ENCODE results near the gene DGKD. TPM values are rescaled to one million over a fixed set of nuclear protein-coding genes. Genes with fewer than 3 reads are reported as not detected.

Gene DGKD
- total and polyA plus RNA-seq, 4 donors: 8.9 to 250 (median 68.3) TPM

- 91% methylated on average over 7 of the region's 7 CpGs for WGBS, 2 donors
- no peaks in the 10 kb centered on the region for H3K36me3 ChIP-seq (ENCODE audit: control insufficient read depth in 1 of 2, insufficient read depth in 2 of 2, low read length in 1 of 2)
Measured at GRCh38 chr2:233426619-233427342, 72.5 kb downstream of the DGKD start.

GRCh38 chr2:233428008-233428407, 73.7 kb downstream of the DGKD start:
- Histone ChIP-seq H3K36me3 (ENCODE audit: control insufficient read depth in 1 of 2, insufficient read depth in 2 of 2, low read length in 1 of 2) (no peaks in the 10 kb centered on the region), H3K27me3 (ENCODE audit: control insufficient read depth in 1 of 2, insufficient read depth in 2 of 2, low read length in 1 of 2) (no peaks in the 10 kb centered on the region), H3K4me3 (ENCODE audit: low read length in 2 of 2) (no peak overlapping the region), H3K9me3 (ENCODE audit: control insufficient read depth, low read length) (no peaks in the 10 kb centered on the region), H3K4me1 (ENCODE audit: control insufficient read depth in 1 of 2, insufficient read depth in 2 of 2, low read length in 2 of 2) (no peaks in the 10 kb centered on the region), H3K27ac (ENCODE audit: low read depth in 1 of 2, low read length in 2 of 2) (no peak overlapping the region)
- DNase-seq (no peak), ATAC-seq (ENCODE audit: low FRiP score) (no peak)
- intact Hi-C loops (cut with DNase I): no loop called here
- whole genome bisulfite sequencing, 2 donors: 73 to 85% methylated on average over 3 of the region's 3 CpGs

More at GRCh38 chr2:233426619-233427342, 72.5 kb downstream of the DGKD start:
- Histone ChIP-seq H3K4me3 (ENCODE audit: low read length in 2 of 2) (no peak overlapping the region), H3K27me3 (ENCODE audit: control insufficient read depth in 1 of 2, insufficient read depth in 2 of 2, low read length in 1 of 2) (no peaks in the 10 kb centered on the region), H3K27ac (ENCODE audit: low read depth in 1 of 2, low read length in 2 of 2) (no peak overlapping the region), H3K9me3 (ENCODE audit: control insufficient read depth, low read length) (no peaks in the 10 kb centered on the region), H3K4me1 (ENCODE audit: control insufficient read depth in 1 of 2, insufficient read depth in 2 of 2, low read length in 2 of 2) (peaks cover 0 to 6% of the 10 kb centered on the region in 2 donors)
- ATAC-seq (ENCODE audit: low FRiP score) (no peak), DNase-seq (no peak)
- intact Hi-C loops (cut with DNase I): no loop called here

- ATAC-seq (ENCODE audit: low FRiP score) (no peak), DNase-seq (no peak)
- Histone ChIP-seq H3K4me3 (ENCODE audit: low read length in 2 of 2) (no peak overlapping the region), H3K27me3 (ENCODE audit: control insufficient read depth in 1 of 2, insufficient read depth in 2 of 2, low read length in 1 of 2) (no peaks in the 10 kb centered on the region), H3K9me3 (ENCODE audit: control insufficient read depth, low read length) (no peaks in the 10 kb centered on the region), H3K36me3 (ENCODE audit: control insufficient read depth in 1 of 2, insufficient read depth in 2 of 2, low read length in 1 of 2) (no peaks in the 10 kb centered on the region), H3K27ac (ENCODE audit: low read depth in 1 of 2, low read length in 2 of 2) (no peak overlapping the region), H3K4me1 (ENCODE audit: control insufficient read depth in 1 of 2, insufficient read depth in 2 of 2, low read length in 2 of 2) (no peaks in the 10 kb centered on the region)
- intact Hi-C loops (cut with DNase I): no loop called here
- 96 to 98% methylated on average over 7 of the region's 7 CpGs for WGBS, 2 donors
Measured at GRCh38 chr2:233428438-233428837, 74.1 kb downstream of the DGKD start.

DNA sequence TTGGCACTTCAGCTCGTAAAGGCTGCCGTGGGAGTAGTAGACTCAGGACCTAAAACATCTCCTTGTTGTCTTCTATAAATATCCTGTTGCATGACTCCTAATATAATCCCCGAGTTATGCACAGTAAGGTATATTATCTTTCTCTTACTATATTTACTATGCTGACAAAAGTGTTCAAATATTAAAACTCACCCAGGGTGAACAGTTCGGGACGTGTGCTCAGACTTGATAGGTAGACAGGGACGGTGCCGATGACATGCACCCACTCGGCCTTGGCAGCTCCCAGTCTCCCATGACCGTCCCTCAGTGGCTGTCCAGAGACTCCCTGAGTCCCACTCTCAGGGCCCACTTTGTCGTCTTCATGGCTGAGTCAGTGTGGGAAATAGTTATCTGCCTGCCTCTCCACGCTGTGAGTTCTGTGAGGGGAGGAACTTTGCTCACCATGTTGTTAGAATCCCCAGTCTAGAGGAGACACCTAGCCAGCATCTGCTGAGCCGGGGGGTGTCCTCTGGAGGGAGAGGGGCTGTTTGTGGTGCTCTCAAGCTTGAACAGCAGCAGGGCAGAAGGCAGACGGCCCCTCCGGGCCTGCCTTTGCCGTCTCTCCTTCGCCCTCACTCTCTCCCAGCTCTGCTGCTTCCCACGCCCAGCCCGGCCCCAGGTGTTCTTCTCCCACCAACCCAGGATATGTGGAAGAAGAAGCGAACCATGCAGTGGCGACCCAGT, 75.0 kb downstream of the DGKD start:
- Histone ChIP-seq H3K36me3 (ENCODE audit: control insufficient read depth in 1 of 2, insufficient read depth in 2 of 2, low read length in 1 of 2) (no peaks in the 10 kb centered on the region), H3K27ac (ENCODE audit: low read depth in 1 of 2, low read length in 2 of 2) (no peak overlapping the region), H3K4me1 (ENCODE audit: control insufficient read depth in 1 of 2, insufficient read depth in 2 of 2, low read length in 2 of 2) (no peaks in the 10 kb centered on the region), H3K27me3 (ENCODE audit: control insufficient read depth in 1 of 2, insufficient read depth in 2 of 2, low read length in 1 of 2) (no peaks in the 10 kb centered on the region), H3K4me3 (ENCODE audit: low read length in 2 of 2) (no peak overlapping the region), H3K9me3 (ENCODE audit: control insufficient read depth, low read length) (no peaks in the 10 kb centered on the region)
- intact Hi-C loops (cut with DNase I): no loop called here
- ATAC-seq (ENCODE audit: low FRiP score): no peak
- no peak for DNase-seq
- 65 to 76% methylated on average over 18 to 20 of the region's 20 CpGs for WGBS, 2 donors

DNA sequence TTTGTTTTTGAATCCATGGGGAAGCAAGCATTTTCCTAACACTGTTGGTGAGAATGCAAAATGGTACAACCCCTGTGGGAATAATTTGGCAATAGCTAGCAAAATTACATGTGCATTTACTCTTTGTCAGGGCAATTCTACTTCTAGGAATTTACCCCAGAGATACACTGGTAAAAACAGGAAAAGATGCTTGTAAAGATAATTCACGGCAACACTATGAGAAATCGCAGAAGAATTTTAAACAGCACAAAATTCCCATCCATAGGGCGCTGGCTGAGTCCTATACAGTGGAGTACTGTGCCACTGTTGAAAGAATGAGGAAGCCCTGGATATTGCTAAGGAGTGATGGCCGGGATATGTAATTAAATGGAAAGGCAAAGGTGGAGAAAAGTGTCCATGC, 75.8 kb downstream of the DGKD start:
- Histone ChIP-seq H3K27ac (ENCODE audit: low read depth in 1 of 2, low read length in 2 of 2) (no peak overlapping the region), H3K4me3 (ENCODE audit: low read length in 2 of 2) (no peak overlapping the region), H3K9me3 (ENCODE audit: control insufficient read depth, low read length) (no peaks in the 10 kb centered on the region), H3K27me3 (ENCODE audit: control insufficient read depth in 1 of 2, insufficient read depth in 2 of 2, low read length in 1 of 2) (no peaks in the 10 kb centered on the region), H3K36me3 (ENCODE audit: control insufficient read depth in 1 of 2, insufficient read depth in 2 of 2, low read length in 1 of 2) (peaks cover 0 to 4% of the 10 kb centered on the region in 2 donors), H3K4me1 (ENCODE audit: control insufficient read depth in 1 of 2, insufficient read depth in 2 of 2, low read length in 2 of 2) (no peaks in the 10 kb centered on the region)
- intact Hi-C loops (cut with DNase I): no loop called here
- 72 to 79% methylated on average over 4 of the region's 4 CpGs for WGBS, 2 donors
- ATAC-seq (ENCODE audit: low FRiP score) (no peak), DNase-seq (no peak)

GRCh38 chr2:233430651-233431050, 76.4 kb downstream of the DGKD start:
- no peak overlapping the region for H3K4me3 ChIP-seq (ENCODE audit: low read length in 2 of 2)

GRCh38 chr2:233433029-233433428, 78.7 kb downstream of the DGKD start:
- Histone ChIP-seq H3K4me3 (ENCODE audit: low read length in 2 of 2) (no peak overlapping the region), H3K27ac (ENCODE audit: low read depth in 1 of 2, low read length in 2 of 2) (no peak overlapping the region), H3K4me1 (ENCODE audit: control insufficient read depth in 1 of 2, insufficient read depth in 2 of 2, low read length in 2 of 2) (no peaks in the 10 kb centered on the region), H3K9me3 (ENCODE audit: control insufficient read depth, low read length) (no peaks in the 10 kb centered on the region), H3K36me3 (ENCODE audit: control insufficient read depth in 1 of 2, insufficient read depth in 2 of 2, low read length in 1 of 2) (peaks cover 0 to 9% of the 10 kb centered on the region in 2 donors), H3K27me3 (ENCODE audit: control insufficient read depth in 1 of 2, insufficient read depth in 2 of 2, low read length in 1 of 2) (no peaks in the 10 kb centered on the region)
- 96 to 99% methylated on average over 2 of the region's 2 CpGs for WGBS, 2 donors
- intact Hi-C loops (cut with DNase I): no loop called here
- ATAC-seq (ENCODE audit: low FRiP score) (no peak), DNase-seq (no peak)

More at GRCh38 chr2:233430651-233431050, 76.4 kb downstream of the DGKD start:
- H3K27me3 ChIP-seq (ENCODE audit: control insufficient read depth in 1 of 2, insufficient read depth in 2 of 2, low read length in 1 of 2): no peaks in the 10 kb centered on the region
- H3K9me3 ChIP-seq (ENCODE audit: control insufficient read depth, low read length): no peaks in the 10 kb centered on the region
- WGBS, 2 donors: 92 to 98% methylated on average over 1 of the region's 1 CpG
- intact Hi-C loops (cut with DNase I): no loop called here
- ATAC-seq (ENCODE audit: low FRiP score): no peak
- DNase-seq: no peak
- H3K4me1 ChIP-seq (ENCODE audit: control insufficient read depth in 1 of 2, insufficient read depth in 2 of 2, low read length in 2 of 2): no peaks in the 10 kb centered on the region
- peaks cover 0 to 5% of the 10 kb centered on the region in 2 donors for H3K36me3 ChIP-seq (ENCODE audit: control insufficient read depth in 1 of 2, insufficient read depth in 2 of 2, low read length in 1 of 2)
- H3K27ac ChIP-seq (ENCODE audit: low read depth in 1 of 2, low read length in 2 of 2): no peak overlapping the region

DNA sequence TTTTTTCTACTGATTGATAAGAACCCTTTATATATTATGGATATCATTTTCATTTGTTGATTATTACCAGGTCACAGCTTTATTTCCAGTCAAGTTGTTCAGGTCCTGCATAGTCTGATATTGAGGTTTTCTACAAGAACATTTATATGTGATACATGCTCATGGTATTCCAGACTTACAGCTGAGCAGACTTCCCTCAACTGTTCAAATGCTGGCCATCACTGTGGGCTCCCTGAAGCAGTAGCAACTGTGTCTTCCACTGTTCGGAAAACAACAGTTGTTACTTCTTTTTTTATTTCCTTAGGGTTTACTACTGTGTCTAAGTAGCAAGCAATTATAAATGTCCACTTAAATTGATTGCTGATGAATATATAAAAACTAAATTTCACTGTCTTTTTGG, 79.5 kb downstream of the DGKD start:
- Histone ChIP-seq H3K36me3 (ENCODE audit: control insufficient read depth in 1 of 2, insufficient read depth in 2 of 2, low read length in 1 of 2) (peaks cover 0 to 9% of the 10 kb centered on the region in 2 donors), H3K27ac (ENCODE audit: low read depth in 1 of 2, low read length in 2 of 2) (no peak overlapping the region), H3K4me3 (ENCODE audit: low read length in 2 of 2) (no peak overlapping the region), H3K4me1 (ENCODE audit: control insufficient read depth in 1 of 2, insufficient read depth in 2 of 2, low read length in 2 of 2) (no peaks in the 10 kb centered on the region), H3K9me3 (ENCODE audit: control insufficient read depth, low read length) (no peaks in the 10 kb centered on the region), H3K27me3 (ENCODE audit: control insufficient read depth in 1 of 2, insufficient read depth in 2 of 2, low read length in 1 of 2) (no peaks in the 10 kb centered on the region)
- ATAC-seq (ENCODE audit: low FRiP score): no peak
- intact Hi-C loops (cut with DNase I): no loop called here
- 87 to 90% methylated on average over 1 of the region's 1 CpG for WGBS, 2 donors
- DNase-seq: no peak

All from aorta (tissue), 5 donors.